Activated CD8-positive, alpha-beta memory T cell treated with anti-CD3 and anti-CD28 coated beads, Interleukin-2, amount 50 U/mL, for 48 hours (primary cell): Measurements from ENCODE around the gene UBE2D1.
A peak's percentile ranks its signal among the peaks of the same experiment; 100 is the strongest.

ENCODE experiments used
- DNase-seq: peaks from one replicate; pipeline ENCODE4 v3.0.0-alpha.2; 2020

Gene UBE2D1

GRCh38 chr10:58334817-58335305 lies at the start of gene UBE2D1:
TSS of gene UBE2D1 (plus strand) at chr10:58335006. CDS start at chr10:58335202, 196 bp downstream.
- peak; percentile 92 for DNase-seq

- no peak for DNase-seq
Observed at GRCh38 chr10:58291538-58292174, 43.1 kb upstream of the UBE2D1 start.

GRCh38 chr10:58293989-58294388 lies 40.8 kb upstream of the UBE2D1 start:
- DNase-seq, result no peak

- no peak for DNase-seq
Observed at GRCh38 chr10:58299580-58299979, 35.2 kb upstream of the UBE2D1 start.

GRCh38 chr10:58300676-58301075 lies 34.1 kb upstream of the UBE2D1 start:
- no peak for DNase-seq

DNA sequence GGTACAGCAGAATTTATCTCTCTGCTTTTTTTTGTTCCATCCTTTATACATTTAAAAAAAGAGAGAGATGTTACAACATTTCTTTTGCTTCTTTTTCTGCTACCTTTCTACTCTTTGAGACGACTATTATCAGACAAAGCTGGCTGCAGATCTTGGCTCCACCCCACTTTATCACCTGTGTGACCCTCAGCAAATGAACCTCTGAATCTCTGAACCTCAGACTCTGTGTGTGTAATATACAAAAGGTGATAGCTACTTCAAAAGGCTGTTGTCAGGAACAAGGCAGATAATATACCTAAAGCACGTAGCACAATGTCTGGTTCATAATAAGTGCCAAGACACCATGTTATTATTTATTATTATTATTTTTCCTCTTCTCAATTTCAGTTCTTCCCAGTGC lies 32.6 kb upstream of the UBE2D1 start:
- DNase-seq, result no peak

GRCh38 chr10:58304099-58304633 lies 30.6 kb upstream of the UBE2D1 start:
- no peak for DNase-seq

DNA sequence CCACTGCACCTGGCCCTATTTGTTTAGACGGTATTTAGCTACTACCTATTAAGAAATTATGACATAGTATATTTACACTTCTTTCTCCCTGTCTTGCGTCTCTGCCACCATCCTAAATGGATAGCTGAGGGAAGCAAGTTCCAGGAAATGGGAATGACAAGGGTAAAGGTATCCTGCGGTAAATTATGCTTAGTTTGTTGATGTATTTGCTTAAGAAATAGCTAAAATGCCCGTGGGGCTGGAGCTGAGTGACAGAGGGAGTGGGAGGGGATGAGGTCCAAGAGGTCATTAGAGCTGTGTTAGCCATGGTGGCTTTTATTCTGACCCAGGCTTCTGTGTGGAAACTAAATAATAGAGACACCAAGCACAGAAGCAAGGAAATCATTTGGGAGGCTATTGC lies 29.0 kb upstream of the UBE2D1 start:
- DNase-seq, result no peak

- no peak for DNase-seq
Observed at GRCh38 chr10:58307676-58308075, 27.1 kb upstream of the UBE2D1 start.

GRCh38 chr10:58311026-58311425 lies 23.8 kb upstream of the UBE2D1 start:
- no peak for DNase-seq

- no peak for DNase-seq
Observed at GRCh38 chr10:58316874-58317273, 17.9 kb upstream of the UBE2D1 start.

GRCh38 chr10:58318346-58318745 lies 16.5 kb upstream of the UBE2D1 start:
- no peak for DNase-seq

DNA sequence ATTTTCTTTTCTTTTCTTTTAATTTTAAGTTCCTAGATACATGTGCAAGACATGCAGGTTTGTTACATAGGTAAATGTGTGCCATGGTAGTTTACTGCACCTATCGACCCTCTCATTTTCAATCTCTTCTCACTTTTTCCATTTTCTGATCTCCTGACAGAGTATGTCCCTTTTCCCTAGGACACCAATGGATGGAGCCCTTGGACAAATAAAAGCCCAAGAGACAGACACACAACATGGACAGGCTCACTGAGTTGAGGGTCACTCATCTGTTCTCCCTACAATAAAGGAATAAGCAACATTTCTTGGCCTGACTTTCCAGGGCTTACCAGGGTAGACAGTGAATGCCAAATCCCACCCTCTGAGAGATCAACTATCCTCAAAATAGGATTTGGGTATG lies 15.2 kb upstream of the UBE2D1 start:
- no peak for DNase-seq

GRCh38 chr10:58320351-58321049 lies 14.3 kb upstream of the UBE2D1 start:
- DNase-seq, result no peak

GRCh38 chr10:58322072-58322834 lies 12.6 kb upstream of the UBE2D1 start:
- DNase-seq, result no peak

- DNase-seq, result no peak
Observed at GRCh38 chr10:58322835-58323209, 12.0 kb upstream of the UBE2D1 start.

- DNase-seq, result no peak
Observed at GRCh38 chr10:58326967-58327381, 7.8 kb upstream of the UBE2D1 start.

DNA sequence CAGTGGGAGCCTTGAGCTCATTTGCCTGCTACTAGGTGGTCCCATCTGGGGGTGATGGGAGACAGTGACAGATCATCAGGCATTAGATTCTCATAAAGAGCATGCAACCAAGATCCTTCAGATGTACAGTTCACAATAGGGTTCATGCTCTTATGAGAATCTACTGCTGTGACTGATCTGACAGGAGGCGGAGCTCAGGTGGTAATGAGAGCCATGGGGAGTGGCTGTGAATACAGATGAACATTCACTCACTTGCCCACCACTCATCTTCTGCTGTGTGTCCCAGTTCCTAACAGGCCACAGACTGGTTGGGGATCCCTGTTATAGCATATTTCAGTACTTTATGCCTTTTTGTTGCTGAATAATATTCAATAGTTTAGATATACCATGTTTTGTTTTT lies 6.6 kb upstream of the UBE2D1 start:
- DNase-seq, result no peak

GRCh38 chr10:58330431-58330830 lies 4.4 kb upstream of the UBE2D1 start:
- DNase-seq, result no peak

GRCh38 chr10:58331646-58332045 lies 3.2 kb upstream of the UBE2D1 start:
- DNase-seq, result no peak

DNA sequence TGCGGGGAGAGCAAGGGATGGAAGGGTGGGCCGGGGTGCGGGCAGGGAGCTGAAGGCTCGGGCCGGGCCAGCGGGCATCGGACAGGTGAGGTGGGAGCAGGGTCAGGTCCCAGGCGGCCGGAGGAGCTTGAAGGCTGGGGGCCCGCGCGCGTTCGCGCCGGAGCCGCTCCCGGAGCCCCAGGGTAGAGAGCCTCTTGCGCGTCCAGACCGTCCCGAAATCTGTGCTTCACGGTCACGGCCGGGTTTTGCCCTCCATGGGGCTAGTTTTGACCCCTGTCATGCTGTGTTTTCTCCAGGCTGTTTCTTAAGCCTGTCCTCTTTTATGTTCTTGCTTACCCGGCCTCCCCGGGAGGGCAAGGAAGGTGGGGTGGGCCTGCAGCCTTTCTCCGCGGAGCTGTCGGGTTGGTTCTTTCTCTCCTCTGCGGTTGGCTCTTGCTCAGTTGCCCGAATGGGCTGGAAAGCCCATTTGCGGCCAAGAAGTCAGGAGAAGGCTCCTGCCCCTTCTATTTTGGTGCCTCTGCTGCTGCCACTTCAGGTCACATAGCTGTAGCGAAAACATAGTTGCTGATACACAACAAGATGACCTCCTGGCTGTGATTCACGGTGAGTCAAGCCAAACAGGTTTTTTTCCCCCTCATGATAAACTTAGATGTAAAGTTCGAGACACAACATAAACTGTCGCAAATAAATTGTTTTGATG lies 650 bp downstream of the UBE2D1 start:
- peak; percentile 59 for DNase-seq

DNA sequence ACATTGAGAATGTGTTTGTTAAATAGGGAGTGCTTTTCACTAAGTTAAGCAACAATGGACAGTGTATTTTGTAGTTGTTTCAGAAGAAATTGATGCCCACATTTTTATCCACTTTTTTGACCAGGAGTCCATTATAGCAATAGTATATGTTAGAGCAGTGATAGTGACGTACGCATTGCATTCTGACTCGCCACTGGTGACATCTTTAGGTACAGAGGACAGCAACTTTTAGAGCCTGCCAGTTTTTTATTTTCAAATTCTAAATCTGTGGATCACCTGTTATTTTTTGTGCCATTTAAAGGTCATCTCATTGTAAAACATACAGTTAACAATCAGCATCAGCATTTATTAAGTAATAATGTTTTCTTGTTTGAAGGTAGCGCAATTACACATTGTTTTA lies 1.4 kb downstream of the UBE2D1 start:
- DNase-seq, result no peak

GRCh38 chr10:58341422-58341821 lies 6.6 kb downstream of the UBE2D1 start:
- DNase-seq, result no peak
